Glomerular endothelial cell (primary cell): ENCODE results near the gene CDYL. TPM values are rescaled to one million over a fixed set of nuclear protein-coding genes. Genes with fewer than 3 reads are reported as not detected.
A peak's percentile ranks its signal among the peaks of the same experiment; 100 is the strongest.
"Not testable (repeated sequence)": the region's sequence is repeated elsewhere in the genome, so short reads cannot be mapped to it uniquely, and the experiment has no call there.

Source experiments
- DNase-seq: peaks from one replicate; pipeline ENCODE4 v3.0.0-alpha.2; 2011; ENCODE audit warnings: low read depth, low spot score; ENCODE audit errors: extremely low read depth
- total RNA-seq: library from RNA; depleted of rRNA; stranded (reverse); fragments of >200 nt; gene quantifications from 2 replicates; pipeline ENCODE4 v1.2.3, GENCODE V29; 2015

The CDYL gene
- total RNA-seq, 1 donor from 2014 or later, result 28.9 TPM

DNA sequence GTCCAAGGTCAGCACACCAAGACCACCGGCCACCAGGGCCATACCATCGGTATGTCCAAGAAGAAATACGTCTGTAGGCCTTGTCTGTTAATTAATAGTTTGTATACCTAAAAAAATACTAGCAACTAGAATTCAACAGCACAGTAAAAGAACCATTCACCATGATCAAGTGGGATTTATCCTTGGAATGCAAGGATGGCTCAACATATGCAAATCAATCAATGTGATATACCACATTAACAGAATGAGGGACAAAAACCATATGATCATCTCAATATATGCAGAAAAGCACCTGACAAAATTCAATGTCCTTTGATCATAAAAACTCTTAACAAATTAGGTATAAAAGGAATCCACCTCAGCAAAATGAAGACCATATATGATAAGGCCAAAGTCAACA, 203.2 kb downstream of the CDYL start:
- DNase-seq, result no peak

DNA sequence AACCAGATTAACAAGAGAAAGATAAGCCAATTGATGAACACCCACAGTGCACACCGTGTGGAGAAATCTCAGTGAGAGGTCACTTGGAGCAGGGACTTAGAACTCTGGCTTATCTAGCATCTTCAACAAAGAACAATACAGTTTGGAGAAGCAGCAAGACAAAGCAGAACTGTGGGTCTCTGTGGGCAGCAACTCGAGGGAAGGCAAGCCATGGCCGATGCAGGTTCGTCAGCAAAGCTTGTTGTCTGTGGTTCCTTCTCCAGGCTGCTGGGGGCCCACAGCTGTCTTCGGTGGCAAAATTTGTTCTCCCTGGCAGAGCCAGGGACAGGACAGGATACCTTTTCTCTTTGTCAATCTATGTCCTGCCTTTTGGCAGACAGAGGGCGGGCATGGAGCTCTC, 205.6 kb downstream of the CDYL start:
- DNase-seq, result no peak

DNA sequence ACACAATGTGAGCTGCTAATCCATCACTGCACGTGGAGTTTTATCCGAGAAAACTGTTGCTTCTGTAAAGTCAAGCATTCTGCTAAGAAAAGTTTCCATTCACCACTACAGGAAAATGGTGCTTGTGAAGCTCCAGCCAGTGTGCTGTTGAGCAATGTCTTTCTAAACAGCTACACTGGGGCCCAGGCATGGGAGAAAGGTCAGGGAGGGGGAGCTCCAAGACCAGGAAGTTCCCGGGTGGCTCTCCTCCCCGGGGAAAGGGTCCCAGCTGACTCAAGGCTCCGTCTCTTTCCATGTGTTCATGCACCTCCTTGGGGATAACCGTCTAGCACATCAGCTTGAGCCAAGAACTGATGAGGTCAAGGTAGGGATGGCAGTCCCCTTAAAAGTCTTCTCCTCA, 207.1 kb downstream of the CDYL start:
- DNase-seq, result no peak

DNA sequence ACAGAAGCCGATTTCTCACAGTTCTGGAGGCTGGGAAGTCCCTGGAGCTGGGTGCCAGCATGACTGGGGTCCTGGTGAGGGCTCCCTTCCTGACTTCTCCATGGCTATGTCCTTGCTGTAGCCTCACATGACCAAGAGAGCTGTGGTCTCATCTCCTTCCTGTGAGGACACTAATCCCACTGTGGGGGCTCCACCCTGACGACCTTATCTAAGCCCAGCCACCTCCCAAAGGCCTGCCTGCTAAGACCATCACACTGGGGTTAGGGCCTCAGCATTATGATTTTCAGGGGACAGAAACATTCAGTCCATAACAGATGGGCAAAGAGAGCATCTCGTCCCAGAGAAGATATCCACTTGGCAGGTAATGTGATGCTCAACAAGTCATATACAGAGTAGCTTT, 210.8 kb downstream of the CDYL start:
- no peak for DNase-seq

DNA sequence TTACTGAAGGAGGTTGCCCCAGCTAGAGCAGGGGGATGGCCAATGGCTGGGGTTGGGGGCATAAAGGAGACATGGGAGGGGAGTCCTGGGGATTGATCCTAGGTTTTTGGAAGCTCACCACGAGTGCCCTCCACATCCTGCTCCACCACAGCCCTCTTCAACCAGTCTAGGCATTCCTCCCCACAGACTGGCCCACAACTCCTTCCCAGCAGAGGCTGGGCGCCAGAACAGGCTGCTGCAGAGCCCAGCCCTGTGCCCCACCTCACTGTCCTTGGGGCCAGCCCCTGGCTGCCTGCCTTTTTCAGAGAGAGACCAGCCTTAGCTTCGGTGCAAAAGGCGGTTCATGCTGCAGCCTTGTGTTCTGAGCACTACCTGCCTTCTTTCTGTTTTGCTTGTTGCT, 211.2 kb downstream of the CDYL start:
- no peak for DNase-seq

DNA sequence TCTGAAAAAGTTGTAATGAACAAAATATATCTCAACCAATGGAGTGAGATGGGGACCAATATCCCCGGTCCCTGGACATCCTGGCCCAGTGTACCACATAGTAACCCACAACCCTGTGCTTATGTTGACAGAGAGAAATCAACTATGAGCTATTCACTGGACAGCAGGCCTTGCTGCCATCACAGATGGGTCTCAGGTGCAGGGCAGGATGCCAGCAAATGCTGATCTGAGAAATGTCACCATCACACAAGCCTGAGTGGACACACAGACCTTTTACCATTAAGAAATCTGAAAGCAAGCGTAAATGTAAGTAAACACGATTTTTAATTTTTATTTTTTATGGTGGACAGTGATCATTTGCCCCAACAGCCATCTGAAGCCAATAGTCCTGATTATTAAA, 218.5 kb downstream of the CDYL start:
- no peak for DNase-seq

DNA sequence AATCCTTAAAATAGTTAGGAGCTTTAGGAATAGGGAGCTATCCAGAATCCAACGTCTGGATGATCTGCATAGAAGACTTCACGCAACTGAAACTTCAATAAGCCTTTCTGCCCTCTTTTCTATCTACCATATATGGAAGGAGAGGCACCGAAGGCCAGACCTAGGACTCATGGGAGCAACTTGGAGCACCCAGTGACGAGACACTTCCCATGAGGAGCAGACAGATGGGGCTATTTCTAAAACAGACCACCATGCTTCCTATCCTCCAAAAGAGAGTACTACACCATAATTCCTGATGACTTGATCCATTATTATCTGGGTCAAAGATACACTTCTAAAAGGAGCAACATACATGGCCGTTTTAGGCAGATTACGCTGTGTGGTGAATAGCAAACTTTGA, 221.7 kb downstream of the CDYL start:
- DNase-seq, result no peak

DNA sequence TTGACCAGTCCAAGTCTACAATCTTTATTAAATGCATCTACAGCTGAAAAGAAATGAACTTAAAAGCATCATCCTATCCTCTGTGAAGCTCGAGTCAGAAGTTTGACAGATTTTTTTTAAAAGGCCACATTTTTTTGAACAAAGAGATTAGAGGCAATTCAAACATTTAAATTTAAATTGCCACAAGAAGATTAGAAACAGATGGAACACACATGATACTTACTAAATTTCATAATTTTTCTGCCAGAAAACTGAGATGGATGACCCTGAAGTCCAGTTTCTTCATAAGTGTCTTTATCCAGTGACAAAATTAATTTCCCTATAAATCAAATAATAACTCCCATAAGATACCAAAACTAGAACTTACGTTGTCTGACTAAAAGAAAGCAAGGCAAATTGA, 223.4 kb downstream of the CDYL start:
- DNase-seq, result no peak

DNA sequence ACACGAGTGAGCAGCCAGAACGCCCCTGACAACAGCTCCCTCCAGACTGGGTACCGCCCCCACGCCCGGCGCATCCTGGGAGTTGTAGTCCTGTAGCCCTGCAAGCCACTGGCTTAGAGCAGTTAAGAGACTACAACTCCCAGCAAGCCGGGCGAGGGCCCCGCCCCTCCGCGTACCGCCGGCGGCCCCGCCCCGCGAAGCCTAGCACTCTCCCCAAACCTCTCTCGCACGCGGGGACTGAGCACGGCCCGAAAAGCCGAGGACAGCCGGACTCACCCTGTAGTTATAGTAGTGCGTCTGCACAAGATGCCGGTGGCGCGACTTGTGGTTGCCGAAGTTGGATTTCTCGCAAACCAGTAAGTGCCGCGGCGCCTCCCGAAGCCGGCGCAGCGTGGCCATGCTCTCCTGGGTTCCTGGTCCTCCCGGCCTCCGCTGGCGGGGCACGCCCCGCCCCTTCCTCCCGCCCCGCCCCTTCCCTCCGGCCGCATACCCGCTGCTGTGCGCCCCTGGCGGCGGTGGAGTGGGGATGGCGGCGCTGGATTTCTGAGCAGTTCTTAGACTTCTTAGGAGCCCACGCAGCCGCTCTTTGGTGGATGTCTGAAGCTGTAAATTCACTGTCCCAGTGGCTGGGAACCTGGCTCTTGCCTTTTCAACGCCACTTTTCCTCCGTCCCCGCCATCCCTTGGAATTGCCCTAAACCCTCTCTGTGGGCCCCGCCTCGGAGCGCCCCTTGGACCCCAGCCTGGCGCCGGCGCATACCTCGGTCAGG, 227.6 kb downstream of the CDYL start, which contains the start of gene RPP40:
Gene RPP40 (minus strand): TSS at position 434 of the 769 bp plus-strand sequence. CDS start 35 bp downstream, at position 399.
- DNase-seq, result peak; percentile 67

DNA sequence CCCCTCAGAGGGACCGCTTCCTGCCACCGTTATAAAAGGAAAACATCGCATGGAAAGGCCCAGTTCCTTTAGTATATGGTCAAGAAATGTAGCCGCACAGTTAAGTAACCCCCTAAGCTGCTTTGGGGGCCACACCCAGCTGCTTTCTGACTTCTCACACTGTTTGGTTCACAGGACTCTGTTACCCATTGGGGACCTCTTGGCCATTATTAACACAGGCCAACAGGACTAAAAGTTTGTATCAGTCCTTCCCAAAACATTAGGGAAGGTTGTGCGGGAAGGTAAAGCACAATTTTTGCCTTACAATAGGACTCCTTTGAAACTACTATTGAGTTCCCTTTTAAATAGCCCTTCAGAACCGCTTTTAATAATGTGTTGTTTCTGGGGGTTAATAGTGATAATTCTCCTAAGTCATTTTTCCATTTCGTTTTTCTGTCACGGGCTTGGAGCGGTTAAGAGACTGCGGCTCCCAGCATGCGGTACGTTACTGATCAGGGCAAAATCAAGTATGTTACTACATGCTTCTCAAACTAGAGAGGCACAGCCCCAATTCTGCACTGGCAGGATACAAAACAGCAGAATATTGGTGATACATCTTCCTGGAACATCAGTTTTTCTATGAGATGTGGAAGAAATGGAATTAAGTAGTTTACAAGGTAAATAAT, 228.3 kb downstream of the CDYL start:
- no peak for DNase-seq

DNA sequence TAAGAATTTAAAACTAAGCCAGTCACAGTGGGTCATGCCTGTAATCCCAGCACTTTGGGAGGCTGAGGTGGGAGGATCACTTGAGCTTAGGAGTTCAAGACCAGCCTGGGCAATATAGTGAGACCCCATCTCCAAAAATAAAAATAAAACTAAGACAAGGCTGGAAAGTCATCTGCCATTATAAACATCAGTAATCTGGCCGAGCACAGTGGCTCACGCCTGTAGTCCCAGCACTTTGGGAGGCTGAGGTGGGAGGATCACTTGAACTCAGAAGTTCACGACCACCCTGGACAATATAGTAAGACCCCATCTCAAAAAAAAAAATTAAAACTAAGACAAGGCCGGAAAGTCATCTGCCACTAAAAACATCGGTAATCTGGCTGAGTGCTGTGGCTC, 228.8 kb downstream of the CDYL start:
- DNase-seq, result not testable (repeated sequence)

Other genes starting within 250 kb of the CDYL start
- gene RPP40, start 227.6 kb downstream of the CDYL start, total RNA-seq, result 6.9 and 19.8 TPM in 2 replicates